Measurements from ENCODE around the gene KCTD13.

DNA sequence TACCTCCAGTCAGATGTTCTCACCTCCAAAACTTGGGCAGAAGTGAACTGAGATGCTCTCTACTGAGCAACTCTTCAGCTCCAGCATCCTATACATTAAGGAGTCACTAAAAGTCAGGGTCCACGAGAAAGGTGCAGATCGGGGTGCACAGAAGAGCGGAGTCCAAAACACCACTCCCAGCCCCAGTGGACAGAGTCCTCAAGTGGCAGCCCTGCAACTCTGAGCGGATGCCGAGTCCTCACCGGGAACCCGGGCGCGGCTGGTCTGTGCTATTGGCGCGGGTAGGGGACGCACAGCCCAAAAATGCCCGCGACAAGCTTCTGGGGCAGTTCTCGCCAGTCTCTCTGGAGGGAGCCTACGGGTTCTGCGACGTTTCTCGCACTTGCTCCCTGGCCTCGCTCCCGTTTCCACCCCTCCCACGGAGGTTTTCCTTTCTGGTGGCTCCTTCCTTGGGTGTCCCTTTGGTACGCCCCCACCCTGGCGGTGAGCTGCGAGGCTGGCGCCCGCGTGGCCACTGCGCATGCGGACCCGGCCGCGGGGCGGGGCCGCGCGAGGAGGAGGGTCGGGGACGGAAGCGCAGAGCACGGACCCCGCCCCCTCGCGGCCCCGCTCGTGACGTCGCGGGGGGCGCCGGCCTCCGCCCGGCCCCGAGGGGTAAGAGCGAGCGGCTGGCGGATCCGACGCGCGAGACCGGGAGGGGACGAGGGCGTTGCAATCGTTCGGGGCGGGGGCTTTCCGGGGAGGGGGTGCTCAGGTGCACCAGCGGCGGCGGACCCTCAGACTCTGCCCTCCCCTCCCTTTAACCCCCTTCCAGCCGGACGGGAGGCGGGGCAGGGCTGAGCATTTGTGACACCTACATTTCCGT, 35.7 kb upstream of the KCTD13 start, which contains the start of gene TMEM219:
- TF ChIP-seq POLR2A (IDR thresholded peaks at IDR 0.05; ENCODE audit: low read length): peak; percentile 73
- no peak for TF ChIP-seq GATA1 (IDR thresholded peaks at IDR 0.05; ENCODE audit: low read depth, low read length)
